ENCODE results near the gene ALKBH4. TPM values are rescaled to one million over a fixed set of nuclear protein-coding genes. Genes with fewer than 3 reads are reported as not detected.
"Not testable (repeated sequence)": the region's sequence is repeated elsewhere in the genome, so short reads cannot be mapped to it uniquely, and the experiment has no call there.

ALKBH4 gene, protein sequence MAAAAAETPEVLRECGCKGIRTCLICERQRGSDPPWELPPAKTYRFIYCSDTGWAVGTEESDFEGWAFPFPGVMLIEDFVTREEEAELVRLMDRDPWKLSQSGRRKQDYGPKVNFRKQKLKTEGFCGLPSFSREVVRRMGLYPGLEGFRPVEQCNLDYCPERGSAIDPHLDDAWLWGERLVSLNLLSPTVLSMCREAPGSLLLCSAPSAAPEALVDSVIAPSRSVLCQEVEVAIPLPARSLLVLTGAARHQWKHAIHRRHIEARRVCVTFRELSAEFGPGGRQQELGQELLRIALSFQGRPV
- total RNA-seq: 10 to 100 TPM in 1 of 6 experiments, 1 to 10 TPM in 5; 3.7 to 11.7 (median 5.6) TPM
- long read RNA-seq, partial matches to known transcripts: 1 of 2 reads
- long read RNA-seq, other reads (novel, unspliced or antisense): 0 of 2 reads

DNA sequence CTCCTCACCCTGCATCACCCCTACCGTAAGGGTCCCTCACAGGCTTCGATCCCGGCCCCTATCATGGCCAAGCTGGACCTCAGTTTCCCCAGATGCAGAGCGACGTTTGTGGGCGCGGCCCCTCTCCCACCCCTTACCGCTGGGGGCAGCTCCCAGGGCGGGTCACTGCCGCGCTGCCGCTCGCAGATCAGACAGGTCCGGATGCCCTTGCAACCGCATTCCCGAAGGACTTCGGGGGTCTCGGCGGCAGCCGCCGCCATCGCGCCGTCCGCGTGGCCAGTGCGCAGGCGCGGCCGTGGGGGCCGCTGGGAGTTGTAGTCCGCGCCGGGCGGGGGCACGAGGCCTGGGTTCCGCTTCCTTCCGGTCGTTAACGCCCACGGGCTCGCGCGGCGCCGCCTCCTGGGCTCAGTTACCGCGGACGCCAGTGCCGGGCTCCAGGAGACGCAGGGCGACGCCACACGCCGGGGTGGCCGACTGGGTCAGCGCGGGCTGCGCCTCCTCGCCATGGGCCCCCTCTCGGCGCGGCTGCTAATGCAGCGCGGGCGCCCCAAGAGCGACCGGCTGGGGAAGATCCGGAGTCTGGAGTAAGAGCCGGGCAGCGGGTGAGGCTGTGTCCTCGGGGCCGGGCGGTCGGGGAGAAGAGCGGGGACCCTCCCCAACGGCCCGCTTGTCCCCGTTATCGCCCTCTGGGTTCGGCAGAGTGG is at the start of gene ALKBH4, which contains the start of gene LRWD1:
Gene ALKBH4, minus strand, starts transcription at position 287 of the 704 bp plus-strand sequence. Its CDS starts 27 bp downstream, at position 260.
Gene LRWD1, plus strand, starts transcription at position 408 of the 704 bp plus-strand sequence. Its CDS starts 97 bp downstream, at position 505.
- H3K4me1 ChIP-seq: peaks cover 0 to 27% (median 10%) of the 10 kb centered on the region in 4 donors
- WGBS (ENCODE audit: insufficient coverage, low coverage, low lambda C conversion rate, missing lambda C conversion rate): 0% methylated on average over 7 of the region's 81 CpGs
- ATAC-seq (peak; percentile 90 to 96 (median 93)), DNase-seq (peak; percentile 96 to 97 (median 97))
- TF ChIP-seq, protein P1, sequence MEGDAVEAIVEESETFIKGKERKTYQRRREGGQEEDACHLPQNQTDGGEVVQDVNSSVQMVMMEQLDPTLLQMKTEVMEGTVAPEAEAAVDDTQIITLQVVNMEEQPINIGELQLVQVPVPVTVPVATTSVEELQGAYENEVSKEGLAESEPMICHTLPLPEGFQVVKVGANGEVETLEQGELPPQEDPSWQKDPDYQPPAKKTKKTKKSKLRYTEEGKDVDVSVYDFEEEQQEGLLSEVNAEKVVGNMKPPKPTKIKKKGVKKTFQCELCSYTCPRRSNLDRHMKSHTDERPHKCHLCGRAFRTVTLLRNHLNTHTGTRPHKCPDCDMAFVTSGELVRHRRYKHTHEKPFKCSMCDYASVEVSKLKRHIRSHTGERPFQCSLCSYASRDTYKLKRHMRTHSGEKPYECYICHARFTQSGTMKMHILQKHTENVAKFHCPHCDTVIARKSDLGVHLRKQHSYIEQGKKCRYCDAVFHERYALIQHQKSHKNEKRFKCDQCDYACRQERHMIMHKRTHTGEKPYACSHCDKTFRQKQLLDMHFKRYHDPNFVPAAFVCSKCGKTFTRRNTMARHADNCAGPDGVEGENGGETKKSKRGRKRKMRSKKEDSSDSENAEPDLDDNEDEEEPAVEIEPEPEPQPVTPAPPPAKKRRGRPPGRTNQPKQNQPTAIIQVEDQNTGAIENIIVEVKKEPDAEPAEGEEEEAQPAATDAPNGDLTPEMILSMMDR (IDR thresholded peaks at IDR 0.05): peak in 3 of 4 donors; percentile 22 to 31 (median 23)
- peak; percentile 87 for TF ChIP-seq POLR2A (IDR thresholded peaks at IDR 0.05)
- no peaks in the 10 kb centered on the region for H3K27me3 ChIP-seq
- H3K4me3 ChIP-seq: peak within 1 kb of the TSS; percentile 83 to 94 (median 94)
- intact Hi-C loops (cut with DNase I): no loop called here
- peak within 1 kb of the TSS; percentile 39 to 52 (median 41) for H3K27ac ChIP-seq
- H3K9me3 ChIP-seq: no peaks in the 10 kb centered on the region
- no peaks in the 10 kb centered on the region for H3K36me3 ChIP-seq

DNA sequence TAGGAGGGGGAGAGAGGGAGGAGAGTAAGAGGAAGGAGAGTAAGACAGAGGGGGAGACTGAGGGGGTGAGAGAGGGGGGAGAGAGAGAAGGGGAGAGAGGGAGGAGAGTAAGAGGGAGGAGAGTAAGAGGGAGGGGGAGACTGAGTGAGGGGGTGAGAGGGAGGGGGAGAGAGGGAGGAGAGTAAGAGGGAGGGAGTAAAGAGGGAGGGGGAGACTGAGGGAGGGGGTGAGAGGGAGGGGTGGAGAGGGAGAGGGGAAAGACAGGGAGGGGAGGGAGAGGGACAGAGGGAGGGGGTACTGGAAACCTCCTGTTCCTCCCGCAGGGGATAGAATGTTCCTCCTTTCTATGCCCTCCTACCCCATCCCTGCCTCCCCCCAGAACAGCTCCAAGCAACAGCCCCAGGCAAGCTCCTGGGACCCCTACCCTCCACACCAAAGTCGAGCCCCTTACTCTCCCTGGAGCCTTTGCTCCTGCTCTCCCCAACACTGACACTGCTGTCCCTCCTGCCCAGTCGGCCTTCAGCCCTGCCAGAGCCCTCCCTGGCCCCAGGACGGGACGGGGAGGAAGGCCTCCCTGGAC is 48.1 kb upstream of the ALKBH4 start:
- intact Hi-C loops (cut with DNase I); H3K4me3 ChIP-seq: not testable (repeated sequence)
- 23% methylated on average over 5 of the region's 5 CpGs for whole genome bisulfite sequencing (ENCODE audit: insufficient coverage, low coverage, low lambda C conversion rate, missing lambda C conversion rate)

DNA sequence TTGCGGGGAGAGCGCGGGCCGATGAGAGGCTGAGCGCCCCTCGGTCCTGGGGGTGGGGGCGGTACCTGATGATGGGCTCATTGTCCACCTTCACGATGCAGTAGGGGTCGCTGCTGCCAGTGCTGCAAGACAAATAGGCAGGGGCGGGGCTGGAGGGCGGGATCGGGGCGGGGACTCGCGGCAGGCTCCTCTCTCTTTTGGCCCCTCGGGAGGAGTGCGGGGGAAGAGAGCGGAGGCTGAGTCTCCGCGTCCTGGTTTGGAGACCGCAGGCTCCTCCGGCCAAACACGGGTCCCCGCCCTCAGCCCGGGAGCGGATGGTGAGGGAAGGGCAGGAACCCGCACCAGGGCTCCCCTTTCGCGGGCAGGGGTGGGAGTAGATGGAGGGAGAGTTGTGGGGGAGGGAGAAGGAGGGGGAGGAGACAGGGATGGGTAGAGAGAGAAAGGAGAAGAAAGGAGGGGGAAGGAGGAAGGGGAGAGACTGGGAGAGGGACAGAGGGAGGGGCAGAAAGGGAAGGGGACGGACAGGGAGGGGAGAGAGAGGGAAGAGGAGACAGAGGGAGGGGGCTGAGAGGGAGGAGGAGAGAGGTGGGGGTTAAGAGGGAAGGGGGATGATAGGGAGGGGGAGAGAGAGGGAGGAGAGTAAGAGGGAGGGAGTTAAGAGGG is 47.3 kb upstream of the ALKBH4 start:
- DNase-seq; intact Hi-C loops (cut with DNase I); H3K4me3 ChIP-seq; H3K36me3 ChIP-seq; H3K27me3 ChIP-seq; H3K4me1 ChIP-seq; H3K9me3 ChIP-seq; H3K27ac ChIP-seq: not testable (repeated sequence)
- no CpG with 5 or more reads among the region's 30 CpGs for WGBS (ENCODE audit: insufficient coverage, low coverage, low lambda C conversion rate, missing lambda C conversion rate)
- ATAC-seq: peak; percentile 36 to 51 (median 44)

More for the DNA sequence above, 48.1 kb upstream of the ALKBH4 start:
- DNase-seq (peak; percentile 28 to 56 (median 47)), ATAC-seq (peak; percentile 1 to 12 (median 4))
- H3K9me3 ChIP-seq, H3K27ac ChIP-seq, H3K36me3 ChIP-seq, H3K4me1 ChIP-seq, H3K27me3 ChIP-seq: not testable (repeated sequence)

DNA sequence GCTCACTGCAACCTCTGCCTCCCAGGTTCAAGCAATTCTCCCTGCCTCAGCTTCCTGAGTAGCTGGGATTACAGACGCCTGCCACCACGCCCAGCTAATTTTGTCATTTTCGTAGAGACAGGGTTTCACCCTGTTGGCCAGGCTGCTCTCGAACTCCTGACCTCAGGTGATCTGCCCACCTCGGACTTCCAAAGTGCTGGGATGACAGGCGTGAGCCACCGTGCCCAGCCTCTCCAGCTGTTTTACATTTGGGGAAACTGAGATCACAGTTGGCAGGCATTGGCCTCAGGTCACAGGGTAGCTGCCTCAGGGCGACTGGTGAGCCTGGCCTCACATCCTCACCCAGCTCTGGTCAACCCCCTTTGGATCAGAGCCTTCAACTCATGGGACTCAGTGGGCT is 45.9 kb upstream of the ALKBH4 start:
- WGBS (ENCODE audit: insufficient coverage, low coverage, low lambda C conversion rate, missing lambda C conversion rate): no CpG with 5 or more reads among the region's 8 CpGs
- peak in 1 of 3 donors; percentile 24 for DNase-seq

DNA sequence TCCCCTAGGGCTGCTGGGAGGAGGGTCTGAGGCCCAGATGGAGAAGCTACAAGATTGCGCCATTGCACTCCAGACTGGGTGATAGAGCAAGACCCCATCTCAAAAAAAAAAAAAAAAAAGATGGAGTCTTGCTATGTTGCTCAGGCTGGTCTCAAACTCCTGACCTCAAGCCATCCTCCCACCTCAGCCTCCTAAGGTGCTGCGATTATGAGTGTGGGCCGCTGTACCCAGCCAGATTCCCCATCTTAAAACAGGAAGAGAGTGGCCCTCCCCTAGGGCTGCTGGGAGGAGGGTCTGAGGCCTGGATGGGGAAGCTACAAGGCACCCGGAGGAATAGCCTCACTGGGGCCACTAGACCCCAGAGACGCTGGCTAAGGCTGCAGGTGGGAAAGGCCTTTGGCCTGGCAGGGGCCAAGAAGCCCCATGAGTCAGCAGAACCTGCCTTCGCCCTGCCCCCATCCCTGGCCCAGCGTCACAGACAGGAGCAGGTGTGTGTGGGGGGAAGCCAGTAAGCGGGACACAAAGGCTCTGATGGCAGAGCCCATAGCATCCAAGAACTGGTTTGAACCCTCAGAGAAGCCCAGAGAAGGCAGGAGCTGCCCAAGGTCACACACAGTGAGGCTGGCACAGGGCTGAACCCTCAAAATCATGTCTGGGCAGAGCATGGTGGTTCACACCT is 42.9 kb upstream of the ALKBH4 start:
- H3K4me1 ChIP-seq; H3K36me3 ChIP-seq; intact Hi-C loops (cut with DNase I); H3K4me3 ChIP-seq; H3K9me3 ChIP-seq; H3K27ac ChIP-seq; H3K27me3 ChIP-seq: not testable (repeated sequence)
- WGBS (ENCODE audit: insufficient coverage, low coverage, low lambda C conversion rate, missing lambda C conversion rate): no CpG with 5 or more reads among the region's 8 CpGs
- ATAC-seq (peak in 1 of 4 donors; percentile 3), DNase-seq (peak in 2 of 3 donors; percentile 11 to 32)

More for the DNA sequence above, 45.9 kb upstream of the ALKBH4 start:
- H3K4me3 ChIP-seq; H3K4me1 ChIP-seq; H3K36me3 ChIP-seq; ATAC-seq; H3K9me3 ChIP-seq; intact Hi-C loops (cut with DNase I); H3K27me3 ChIP-seq; H3K27ac ChIP-seq: not testable (repeated sequence)

DNA sequence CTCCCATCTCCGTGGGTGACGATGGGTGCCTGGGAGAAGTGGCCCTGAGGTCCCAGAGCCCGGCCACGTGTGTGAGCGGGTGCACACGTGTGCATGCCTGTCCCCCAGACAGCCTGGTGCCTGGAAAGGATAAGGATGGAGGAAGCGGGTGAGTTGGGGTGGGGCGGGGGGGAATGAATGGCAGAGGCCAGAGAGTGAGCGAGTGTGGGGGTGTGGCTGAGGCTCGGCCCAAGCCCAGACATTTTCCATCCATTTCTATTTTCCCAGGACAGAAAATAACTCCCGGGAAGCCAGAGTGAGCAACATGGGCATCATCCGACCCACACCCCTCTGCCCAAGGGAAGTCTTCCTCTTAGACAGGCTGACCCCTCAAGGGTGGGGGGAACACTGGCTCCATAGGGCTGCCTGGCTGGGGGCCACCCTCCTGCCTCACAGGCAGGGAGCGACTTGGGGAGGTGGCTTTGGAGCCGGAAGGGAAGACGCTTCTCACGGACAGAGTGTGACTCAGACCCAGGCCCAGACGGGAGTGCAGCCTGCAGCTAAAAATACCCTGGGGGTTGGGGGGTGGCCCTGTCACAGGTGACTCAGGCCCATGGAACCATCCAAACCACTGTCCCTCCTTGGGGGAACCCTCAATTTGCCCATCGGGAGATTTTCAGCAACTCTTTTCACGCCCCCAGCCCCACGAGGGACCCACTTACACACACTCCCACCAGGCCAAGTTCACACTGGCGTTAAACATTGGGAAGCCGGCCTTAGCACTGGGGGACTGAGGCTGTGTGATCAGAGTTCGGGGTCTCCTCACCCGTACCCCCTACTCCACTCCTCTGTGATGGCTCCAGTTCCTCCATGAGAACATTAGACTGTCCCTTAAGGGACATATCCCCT is 40.9 kb upstream of the ALKBH4 start:
- H3K27me3 ChIP-seq; H3K4me1 ChIP-seq; H3K36me3 ChIP-seq; H3K9me3 ChIP-seq; H3K27ac ChIP-seq; H3K4me3 ChIP-seq; intact Hi-C loops (cut with DNase I): not testable (repeated sequence)
- ATAC-seq: peak in 3 of 4 donors; percentile 22 to 53 (median 43)
- WGBS (ENCODE audit: insufficient coverage, low coverage, low lambda C conversion rate, missing lambda C conversion rate): 84% methylated on average over 5 of the region's 24 CpGs
- DNase-seq: peak in 1 of 3 donors; percentile 3

DNA sequence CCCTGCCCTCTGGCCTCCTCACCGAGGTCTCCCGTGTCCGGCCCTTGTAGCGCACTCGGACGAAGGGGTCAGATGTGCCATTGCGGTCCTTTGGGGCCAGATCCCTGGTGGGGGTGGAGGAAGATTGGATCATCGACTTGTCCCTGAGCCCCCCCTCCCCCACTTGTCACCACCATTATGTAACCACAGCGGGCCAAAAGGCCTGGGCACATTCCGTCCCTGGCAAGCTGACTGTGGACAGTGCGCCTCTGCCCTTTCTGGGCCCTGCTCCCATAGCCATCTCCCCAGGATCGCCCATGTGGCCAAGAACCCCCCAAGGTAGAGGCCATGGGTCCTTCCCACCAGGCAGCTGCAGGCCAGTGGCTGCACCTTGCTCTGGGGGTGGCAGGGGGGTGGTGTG is 38.5 kb upstream of the ALKBH4 start:
- no CpG with 5 or more reads among the region's 12 CpGs for WGBS (ENCODE audit: insufficient coverage, low coverage, low lambda C conversion rate, missing lambda C conversion rate)
- H3K36me3 ChIP-seq; DNase-seq; H3K9me3 ChIP-seq; H3K4me1 ChIP-seq; H3K27me3 ChIP-seq; H3K4me3 ChIP-seq; H3K27ac ChIP-seq; intact Hi-C loops (cut with DNase I): not testable (repeated sequence)
- ATAC-seq: peak in 3 of 4 donors; percentile 10 to 38 (median 37)

DNA sequence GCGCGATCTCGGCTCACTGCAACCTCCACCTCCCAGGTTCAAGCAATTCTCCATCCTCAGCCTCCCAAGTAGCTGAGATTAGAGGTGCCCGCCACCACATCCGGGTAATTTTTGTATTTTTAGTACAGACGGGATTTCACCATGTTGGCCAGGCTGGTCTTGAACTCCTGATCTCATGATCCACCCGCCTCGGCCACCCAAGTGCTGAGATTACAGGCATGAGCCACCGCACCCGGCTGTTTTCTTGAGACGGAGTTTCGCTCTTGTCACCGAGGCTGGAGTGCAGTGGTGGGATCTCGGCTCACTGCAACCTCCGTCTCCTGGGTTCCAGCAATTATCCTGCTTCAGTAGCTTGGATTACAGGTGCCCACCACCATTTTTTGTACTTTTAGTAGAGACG is 33.7 kb upstream of the ALKBH4 start:
- ATAC-seq; intact Hi-C loops (cut with DNase I); H3K27ac ChIP-seq; H3K4me1 ChIP-seq; H3K4me3 ChIP-seq; H3K9me3 ChIP-seq; H3K27me3 ChIP-seq; H3K36me3 ChIP-seq: not testable (repeated sequence)
- 93% methylated on average over 3 of the region's 16 CpGs for WGBS (ENCODE audit: insufficient coverage, low coverage, low lambda C conversion rate, missing lambda C conversion rate)
- DNase-seq: peak in 1 of 3 donors; percentile 19

Measured in right lobe of liver (tissue), 6 donors.